GM18519 (cell line): ENCODE results near the gene TCEANC.
A peak's percentile ranks its signal among the peaks of the same experiment; 100 is the strongest.

Source experiments
- ATAC-seq: cut with Tn5 transposase; IDR thresholded peaks from one replicate; pipeline ENCODE4 v1.9.1; 2021; ENCODE audit warnings: mild to moderate bottlenecking, moderate library complexity; ENCODE audit not compliant: unreplicated experiment, low FRiP score

The TCEANC gene

GRCh38 chrX:13690836-13691235 lies 37.9 kb downstream of the TCEANC start:
- ATAC-seq = no peak

DNA sequence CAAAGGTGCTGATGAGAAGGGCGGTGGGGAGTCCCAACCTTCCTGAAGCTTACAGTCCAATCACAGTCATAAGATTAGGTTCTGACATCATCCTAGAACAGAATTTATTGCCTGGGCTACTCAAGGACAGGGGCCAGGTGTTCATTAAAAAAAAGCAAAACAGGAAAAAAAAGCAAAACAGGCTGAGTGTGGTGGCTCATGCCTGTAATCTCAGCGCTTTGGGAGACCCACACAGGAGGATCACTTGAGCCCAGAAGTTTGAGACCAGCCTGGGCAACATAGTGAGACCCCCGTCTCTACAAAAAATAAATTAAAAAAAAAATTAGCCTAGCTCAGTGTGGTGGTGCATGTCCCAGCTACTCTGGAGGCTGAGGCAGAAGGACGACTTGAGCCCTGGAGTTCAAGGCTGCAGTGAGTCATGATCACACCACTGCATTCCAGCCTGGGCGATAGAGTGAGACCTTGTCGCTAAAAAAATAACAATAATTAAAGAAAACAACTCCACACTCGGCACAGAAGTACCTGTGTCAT lies 39.0 kb downstream of the TCEANC start:
- ATAC-seq = no peak

GRCh38 chrX:13692771-13693231 lies 39.9 kb downstream of the TCEANC start:
- no peak for ATAC-seq

- ATAC-seq = no peak
These were observed 40.5 kb downstream of the TCEANC start for GRCh38 chrX:13693341-13693961.

DNA sequence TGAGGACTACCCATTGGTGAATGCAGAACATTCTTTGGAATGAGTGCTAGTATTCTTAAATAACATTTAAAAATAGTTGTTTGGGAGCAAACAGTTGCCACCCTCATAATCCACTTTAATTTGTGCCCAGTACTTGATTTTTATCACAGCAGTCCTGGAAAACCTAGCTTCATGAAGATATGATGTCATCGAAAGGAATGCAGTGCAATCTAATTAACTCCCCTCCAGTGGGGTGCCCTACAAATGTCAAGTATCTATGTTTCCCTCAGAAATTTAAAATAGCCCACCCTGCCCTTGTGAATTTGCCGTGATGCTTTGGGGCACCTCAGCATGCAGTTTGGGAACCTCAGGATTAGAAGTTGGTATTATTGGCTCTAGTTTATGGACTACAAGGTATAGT lies 41.4 kb downstream of the TCEANC start:
- no peak for ATAC-seq

- ATAC-seq = no peak
These were observed 42.0 kb downstream of the TCEANC start for GRCh38 chrX:13694983-13695382.

DNA sequence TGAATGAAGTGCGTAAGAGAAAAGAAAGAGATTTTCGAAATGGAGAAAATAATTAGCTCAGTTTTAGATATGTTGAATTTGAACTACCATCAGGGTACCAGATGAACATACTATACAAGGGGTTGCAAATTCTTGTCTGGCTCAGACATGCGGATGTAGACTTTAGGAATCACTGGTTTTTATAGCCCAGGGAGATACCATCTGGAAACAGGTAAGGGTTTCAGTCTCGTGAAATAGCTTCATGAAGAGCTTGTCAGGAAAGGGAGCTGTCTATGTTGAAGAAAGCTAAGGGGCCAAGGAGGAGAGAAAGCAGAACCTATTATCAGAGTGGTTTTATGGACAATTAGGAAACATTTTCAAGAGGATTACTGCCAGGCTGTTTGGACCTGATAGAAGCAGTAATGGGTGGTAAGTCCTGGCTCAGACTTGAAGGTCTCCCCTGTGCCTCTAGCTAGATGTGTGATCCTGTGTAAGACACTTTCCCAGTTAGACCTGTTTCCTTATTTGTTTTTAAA lies 42.7 kb downstream of the TCEANC start:
- ATAC-seq = no peak

- ATAC-seq = no peak
These were observed 44.5 kb downstream of the TCEANC start for GRCh38 chrX:13697455-13697854.

- ATAC-seq = no peak
These were observed 45.0 kb downstream of the TCEANC start for GRCh38 chrX:13697976-13698375.

DNA sequence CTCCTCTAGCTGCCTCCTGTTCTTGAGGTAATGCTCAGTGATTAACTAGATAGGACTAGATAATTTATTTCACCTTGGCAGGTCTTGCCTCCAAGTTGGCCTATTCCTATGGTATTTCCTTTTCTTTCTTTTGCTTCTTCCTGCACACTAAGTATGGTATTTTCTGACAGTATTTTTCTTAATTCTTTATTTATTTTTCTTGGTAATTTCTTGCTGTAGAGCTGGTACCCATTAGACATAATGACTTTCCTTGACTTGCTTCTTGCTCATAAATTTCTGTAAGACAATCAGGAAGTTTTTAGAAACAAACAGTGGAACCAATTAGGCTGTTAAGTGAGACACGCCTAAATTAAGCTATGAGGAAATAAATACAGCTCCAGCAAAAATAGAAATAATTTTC lies 45.5 kb downstream of the TCEANC start:
- ATAC-seq = no peak

DNA sequence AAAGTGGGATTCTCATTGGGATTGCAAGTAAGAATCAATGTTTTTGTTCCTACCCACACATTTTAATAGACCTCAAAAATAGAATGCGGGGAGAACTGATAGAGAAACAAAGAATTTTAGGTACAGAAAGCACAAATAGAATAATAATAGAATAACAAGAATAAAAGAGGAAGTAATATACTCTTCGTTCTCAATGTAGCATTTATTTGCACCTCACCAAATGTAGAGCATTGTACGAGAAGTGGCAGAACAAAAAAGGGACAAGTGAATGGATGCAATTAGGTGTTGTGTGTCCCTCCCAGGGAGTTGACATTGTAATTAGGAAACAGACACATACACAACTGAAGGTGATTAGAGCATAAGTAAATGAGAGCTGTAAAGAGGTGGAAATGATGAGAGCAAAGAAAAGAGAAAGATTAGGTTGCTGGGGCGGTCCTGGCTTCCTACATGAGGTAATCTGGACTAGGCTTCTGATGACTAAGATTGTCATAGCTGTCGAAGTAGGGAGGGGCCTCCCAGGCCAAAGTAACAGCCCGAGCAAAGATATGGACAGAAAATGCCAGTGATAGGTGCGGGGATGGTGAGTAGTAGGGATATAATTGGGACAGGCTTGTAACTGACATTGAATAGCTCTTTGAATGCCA lies 46.4 kb downstream of the TCEANC start:
- peak; percentile 63 for ATAC-seq

DNA sequence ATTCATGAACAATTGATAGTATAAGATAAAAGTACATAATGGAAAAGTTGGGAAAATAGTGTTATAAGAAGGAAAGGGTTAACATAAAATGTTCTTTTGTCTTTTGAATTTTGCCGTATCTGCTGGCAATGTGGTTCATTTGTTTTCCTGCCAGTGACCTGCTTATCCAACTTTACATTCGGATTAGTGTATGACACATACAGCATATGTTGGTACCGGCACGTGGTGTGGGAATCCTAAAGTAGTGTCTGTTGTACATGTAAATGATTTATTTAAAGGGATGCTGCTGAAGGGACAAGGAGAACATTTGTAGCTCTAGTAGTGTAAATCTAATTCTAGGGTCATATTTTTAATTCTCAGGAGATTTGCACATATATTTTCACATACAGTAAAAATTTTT lies 47.4 kb downstream of the TCEANC start:
- no peak for ATAC-seq

DNA sequence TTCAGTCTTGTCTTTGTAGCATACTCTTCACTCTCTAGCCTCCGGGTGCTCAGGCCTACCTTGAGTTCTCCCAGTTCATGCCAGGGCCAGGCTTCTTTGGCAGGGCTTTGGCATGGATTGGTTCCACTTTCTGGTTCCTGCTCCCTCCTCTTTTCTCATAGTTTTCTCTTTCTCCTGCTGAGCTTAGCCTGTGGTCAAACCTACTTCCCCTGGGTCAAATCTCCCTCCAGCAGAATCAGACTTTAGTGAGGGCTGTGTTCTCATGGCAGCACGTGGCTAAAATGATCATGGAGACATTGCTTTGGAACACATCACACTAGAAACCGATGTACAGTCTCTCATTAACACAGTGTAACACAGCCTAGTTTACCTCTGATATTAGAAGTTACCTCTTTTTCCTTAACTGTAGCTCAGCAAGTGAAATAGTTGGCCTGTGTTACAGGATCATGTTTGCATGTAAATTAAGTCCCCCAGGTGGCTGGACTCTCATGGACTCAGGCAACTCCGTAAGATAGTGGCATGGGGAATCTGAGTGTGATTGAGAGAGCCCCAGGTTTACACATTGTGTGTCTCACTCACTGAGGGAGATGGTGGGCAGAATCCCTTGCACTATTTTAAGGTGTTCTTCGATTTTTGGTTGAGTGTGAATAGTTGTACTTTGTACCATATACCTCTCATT lies 49.3 kb downstream of the TCEANC start:
- no peak for ATAC-seq

GRCh38 chrX:13703135-13703534 lies 50.2 kb downstream of the TCEANC start:
- ATAC-seq = no peak

- no peak for ATAC-seq
These were observed 50.6 kb downstream of the TCEANC start for GRCh38 chrX:13703589-13703988.

DNA sequence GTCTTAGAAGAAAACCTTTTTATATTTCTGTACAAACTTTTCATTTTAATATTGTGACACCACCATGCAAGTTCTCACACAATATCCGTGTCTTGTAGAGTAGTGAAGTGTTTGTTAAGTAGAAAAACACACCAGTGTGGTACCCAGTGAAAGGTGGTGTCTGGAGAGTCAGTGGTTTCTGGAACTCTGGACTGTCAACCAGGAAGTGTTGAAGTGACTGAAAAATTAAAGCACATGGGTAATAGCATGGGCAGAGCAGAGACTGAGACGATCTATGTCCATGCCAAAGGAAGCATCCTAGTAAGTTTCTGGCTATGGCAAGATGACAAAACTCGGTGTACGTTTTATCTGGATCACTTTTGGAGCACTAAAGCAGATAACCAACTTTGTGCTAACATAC lies 58.2 kb downstream of the TCEANC start:
- ATAC-seq = no peak
